GM18861 (cell line): ENCODE results near the gene SLC46A1.
A peak's percentile ranks its signal among the peaks of the same experiment; 100 is the strongest.

Source experiments
- ATAC-seq: cut with Tn5 transposase; IDR thresholded peaks from one replicate; pipeline ENCODE4 v1.9.1; 2021; ENCODE audit not compliant: unreplicated experiment

The SLC46A1 gene

GRCh38 chr17:28363776-28364650, 42.0 kb downstream of the SLC46A1 start:
- no peak for ATAC-seq

- no peak for ATAC-seq
Observed at GRCh38 chr17:28363186-28363585, 42.8 kb downstream of the SLC46A1 start.

- ATAC-seq, result peak; percentile 6
Observed at GRCh38 chr17:28357901-28358197, 48.2 kb downstream of the SLC46A1 start.

- peak; percentile 84 for ATAC-seq
Observed at GRCh38 chr17:28357061-28357900, 48.7 kb downstream of the SLC46A1 start, which contains the start of gene POLDIP2. TSS of gene POLDIP2 (minus strand) at chr17:28357527. CDS start at chr17:28357448, 79 bp downstream.

GRCh38 chr17:28350271-28350670, 55.7 kb downstream of the SLC46A1 start:
- ATAC-seq, result no peak

GRCh38 chr17:28348979-28349378, 57.0 kb downstream of the SLC46A1 start:
- no peak for ATAC-seq

GRCh38 chr17:28347261-28347891, 58.6 kb downstream of the SLC46A1 start:
- ATAC-seq, result no peak

- no peak for ATAC-seq
Observed at GRCh38 chr17:28346746-28347246, 59.2 kb downstream of the SLC46A1 start.

GRCh38 chr17:28346199-28346580, 59.8 kb downstream of the SLC46A1 start:
- no peak for ATAC-seq

- no peak for ATAC-seq
Observed at GRCh38 chr17:28345419-28346198, 60.4 kb downstream of the SLC46A1 start.
